Right atrium auricular region (tissue), 2 donors: Measurements from ENCODE around the gene COL28A1. TPM values are rescaled to one million over a fixed set of nuclear protein-coding genes. Genes with fewer than 3 reads are reported as not detected.
"Not testable (repeated sequence)": the region's sequence is repeated elsewhere in the genome, so short reads cannot be mapped to it uniquely, and the experiment has no call there.

Experiments
- DNase-seq: peaks from one replicate; pipeline ENCODE4 v3.0.0-alpha.2; 2019; ENCODE audit warnings: low spot score
- H3K27ac ChIP-seq, 2 donors: fragments of 200-600 bp; sonication (generic); 1 replicate in 1 of 2; 2 replicates in 1 of 2; pipeline ENCODE4 v1.5.1; 2016 to 2019
- H3K27me3 ChIP-seq, 2 donors: fragments of 200-600 bp; sonication (generic); one replicate each; pipeline versions ENCODE4 v1.5.1 to v1.6.0; 2017 to 2019
- H3K36me3 ChIP-seq: fragments of 200-600 bp; sonication (generic); one replicate; pipeline ENCODE4 v1.5.1; 2016
- H3K4me1 ChIP-seq, 2 donors: fragments of 200-600 bp; sonication (generic); one replicate each; pipeline versions ENCODE4 v1.5.1 to v1.6.0; 2017 to 2019
- H3K4me3 ChIP-seq, 2 donors: fragments of 200-600 bp; sonication (generic); 1 replicate in 1 of 2; 2 replicates in 1 of 2; pipeline ENCODE4 v1.5.1; 2017 to 2019; ENCODE audit warnings: mild to moderate bottlenecking in 1 of 2, moderate library complexity in 1 of 2
- H3K9me3 ChIP-seq, 2 donors: fragments of 200-600 bp; sonication (generic); one replicate each; pipeline ENCODE4 v1.5.1; 2019
- CTCF ChIP-seq, 2 donors: fragments of 200-600 bp; sonication (generic); IDR thresholded peaks; one replicate each; pipeline ENCODE4 v1.5.1; 2019; ENCODE audit warnings: antibody characterized with exemption in 2 of 2
- total RNA-seq, 2 donors: library from RNA; depleted of rRNA; stranded (reverse); fragments of >200 nt; gene quantifications; one replicate each; pipeline ENCODE4 v1.1.0, GENCODE V29; 2016

COL28A1 gene
- total RNA-seq, 2 donors from 2014 or later, result 1.5 to 2.3 TPM

- TF ChIP-seq CTCF (IDR thresholded peaks at IDR 0.05), result no peak
- Histone ChIP-seq H3K27me3 (no peaks in the 10 kb centered on the region), H3K9me3 (no peaks in the 10 kb centered on the region), H3K4me1 (no peaks in the 10 kb centered on the region), H3K4me3 (no peak overlapping the region), H3K27ac (no peak overlapping the region), H3K36me3 (no peaks in the 10 kb centered on the region)
- DNase-seq, result no peak
Observed at GRCh38 chr7:7476381-7476780, 59.3 kb downstream of the COL28A1 start.

DNA sequence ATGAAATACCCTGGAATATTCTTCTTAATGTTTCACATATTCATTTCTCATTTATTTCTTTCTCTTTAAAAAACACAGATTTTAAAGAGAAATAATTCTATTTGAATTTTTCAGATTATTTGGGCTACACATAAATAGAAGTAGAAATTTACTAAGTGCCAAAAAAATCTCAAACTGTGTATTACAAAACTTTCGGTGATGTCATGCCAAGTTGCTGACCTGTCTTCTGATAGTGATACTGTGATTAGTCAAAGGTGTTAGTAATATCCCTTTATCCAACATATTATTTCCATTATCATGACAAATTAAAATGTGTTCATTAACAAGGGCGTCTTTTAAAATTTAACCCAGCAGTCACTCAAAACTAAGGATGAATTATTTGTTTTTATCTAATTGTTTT is 60.1 kb downstream of the COL28A1 start:
- H3K4me1 ChIP-seq, result no peaks in the 10 kb centered on the region
- no peak for TF ChIP-seq CTCF (IDR thresholded peaks at IDR 0.05)
- no peaks in the 10 kb centered on the region for H3K36me3 ChIP-seq
- no peak overlapping the region for H3K4me3 ChIP-seq
- H3K27me3 ChIP-seq, result no peaks in the 10 kb centered on the region
- no peak overlapping the region for H3K27ac ChIP-seq
- H3K9me3 ChIP-seq, result no peaks in the 10 kb centered on the region
- no peak for DNase-seq

DNA sequence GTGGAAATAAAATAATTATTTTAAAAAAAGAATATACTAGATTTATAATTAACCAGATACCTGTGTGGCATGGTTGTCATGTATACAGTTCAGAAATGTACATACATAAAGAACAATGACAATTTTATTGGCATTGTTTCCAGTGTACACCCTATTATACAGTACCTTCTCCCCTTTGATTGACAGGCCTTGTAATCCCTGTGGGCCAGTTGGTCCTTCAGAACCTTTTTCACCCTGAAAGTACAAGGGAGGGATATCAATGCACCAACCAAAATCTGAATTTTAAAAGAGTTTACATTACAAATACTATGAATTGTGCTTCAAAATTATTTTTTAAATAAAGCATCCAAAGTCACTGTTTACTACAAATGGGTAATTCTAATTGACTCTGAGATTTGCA is 61.2 kb downstream of the COL28A1 start:
- no peak overlapping the region for H3K27ac ChIP-seq
- no peaks in the 10 kb centered on the region for H3K36me3 ChIP-seq
- H3K9me3 ChIP-seq, result no peaks in the 10 kb centered on the region
- H3K4me3 ChIP-seq, result no peak overlapping the region
- no peaks in the 10 kb centered on the region for H3K4me1 ChIP-seq
- no peaks in the 10 kb centered on the region for H3K27me3 ChIP-seq
- no peak for DNase-seq
- TF ChIP-seq CTCF (IDR thresholded peaks at IDR 0.05), result no peak

DNA sequence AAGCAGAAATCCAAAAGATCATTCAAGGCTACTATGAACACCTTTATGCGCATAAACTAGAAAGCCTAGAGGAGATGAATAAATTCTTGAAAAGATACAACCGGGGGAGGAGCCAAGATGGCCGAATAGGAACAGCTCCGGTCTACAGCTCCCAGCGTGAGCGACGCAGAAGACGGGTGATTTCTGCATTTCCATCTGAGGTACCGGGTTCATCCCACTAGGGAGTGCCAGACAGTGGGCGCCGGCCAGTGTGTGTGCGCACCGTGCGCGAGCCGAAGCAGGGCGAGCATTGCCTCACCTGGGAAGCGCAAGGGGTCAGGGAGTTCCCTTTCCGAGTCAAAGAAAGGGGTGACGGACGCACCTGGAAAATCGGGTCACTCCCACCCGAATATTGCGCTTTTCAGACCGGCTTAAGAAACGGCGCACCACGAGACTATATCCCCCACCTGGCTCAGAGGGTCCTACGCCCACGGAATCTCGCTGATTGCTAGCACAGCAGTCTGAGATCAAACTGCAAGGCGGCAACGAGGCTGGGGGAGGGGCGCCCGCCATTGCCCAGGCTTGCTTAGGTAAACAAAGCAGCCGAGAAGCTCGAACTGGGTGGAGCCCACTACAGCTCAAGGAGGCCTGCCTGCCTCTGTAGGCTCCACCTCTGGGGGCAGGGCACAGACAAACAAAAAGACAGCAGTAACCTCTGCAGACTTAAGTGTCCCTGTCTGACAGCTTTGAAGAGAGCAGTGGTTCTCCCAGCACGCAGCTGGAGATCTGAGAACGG is 70.5 kb downstream of the COL28A1 start:
- H3K27me3 ChIP-seq, H3K9me3 ChIP-seq, DNase-seq, H3K4me1 ChIP-seq, H3K4me3 ChIP-seq, H3K27ac ChIP-seq, H3K36me3 ChIP-seq: not testable (repeated sequence)

- DNase-seq, result no peak
- Histone ChIP-seq H3K4me3 (no peak overlapping the region), H3K36me3 (no peaks in the 10 kb centered on the region), H3K9me3 (peaks cover 0 to 18% of the 10 kb centered on the region in 2 donors), H3K27me3 (no peaks in the 10 kb centered on the region), H3K4me1 (no peaks in the 10 kb centered on the region), H3K27ac (no peak overlapping the region)
- no peak for TF ChIP-seq CTCF (IDR thresholded peaks at IDR 0.05)
Observed at GRCh38 chr7:7454000-7454399, 81.7 kb downstream of the COL28A1 start.

DNA sequence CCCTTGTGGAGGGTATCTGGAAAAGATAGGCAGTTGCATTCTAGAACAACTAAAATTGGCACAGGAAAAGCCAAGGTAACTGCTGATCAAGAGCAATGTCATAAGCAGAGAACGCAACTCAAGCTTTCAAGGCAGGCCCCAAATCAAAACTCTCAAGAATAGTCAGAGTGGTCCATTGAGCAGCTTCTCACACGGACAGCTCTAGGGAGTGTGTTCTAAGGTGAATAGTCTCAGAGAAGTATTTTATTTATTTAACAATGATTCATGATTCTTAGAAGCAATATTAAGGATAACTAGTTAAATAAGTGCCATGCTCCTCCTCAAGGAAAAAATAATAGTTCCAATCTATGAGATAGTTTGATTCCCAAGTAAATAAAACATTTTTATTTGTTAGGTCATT is 83.0 kb downstream of the COL28A1 start:
- TF ChIP-seq CTCF (IDR thresholded peaks at IDR 0.05), result no peak

More for the DNA sequence above, 83.0 kb downstream of the COL28A1 start:
- Histone ChIP-seq H3K27ac (no peak overlapping the region), H3K27me3 (no peaks in the 10 kb centered on the region), H3K4me1 (no peaks in the 10 kb centered on the region), H3K36me3 (no peaks in the 10 kb centered on the region), H3K4me3 (no peak overlapping the region), H3K9me3 (peaks cover 0 to 30% of the 10 kb centered on the region in 2 donors)
- DNase-seq, result no peak
